ENCODE measurements around the gene CNTN6. TPM values are rescaled to one million over a fixed set of nuclear protein-coding genes. Genes with fewer than 3 reads are reported as not detected.

CNTN6 gene
- total and polyA plus RNA-seq, 2 of the 4 experiments (the other 2 are of a cell fraction), result not detected

DNA sequence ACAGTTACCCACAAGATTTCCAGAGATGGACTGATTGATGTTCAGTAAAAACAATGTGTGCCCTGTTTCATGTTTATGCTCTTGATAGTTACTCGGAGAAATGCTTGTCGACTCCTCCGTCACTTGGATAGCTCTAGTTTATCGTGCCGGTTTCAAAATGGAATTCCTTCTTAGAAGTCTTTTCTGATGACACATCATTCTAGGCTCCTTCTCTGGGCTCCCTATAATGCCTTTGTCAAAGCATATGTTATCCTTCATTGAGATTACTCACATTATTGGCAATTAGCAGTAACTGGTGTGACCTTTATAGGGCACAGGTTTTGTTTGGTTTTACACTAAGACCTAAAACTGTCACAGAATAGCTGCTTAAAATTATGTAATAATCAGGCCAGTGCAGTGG, 201.8 kb downstream of the CNTN6 start:
- Histone ChIP-seq H3K4ac (ENCODE audit: low read depth, low read length) (no peak overlapping the region), H2BK5ac (ENCODE audit: low read depth, low read length, poor library complexity, severe bottlenecking) (no peak overlapping the region), H3K27me3 (ENCODE audit: control insufficient read depth, insufficient read depth, low read length) (no peaks in the 10 kb centered on the region), H4K91ac (ENCODE audit: insufficient read depth, low read depth, low read length) (no peak overlapping the region), H3K9me3 (ENCODE audit: control insufficient read depth, insufficient read depth, low read length) (peaks cover 3% of the 10 kb centered on the region; the same call in 1 of the 2 replicates), H3K18ac (ENCODE audit: low read depth, low read length) (no peak overlapping the region), H3K27ac (ENCODE audit: insufficient read depth, low read length) (no peak overlapping the region), H3K9ac (ENCODE audit: low read depth, low read length) (no peak overlapping the region), H3K79me1 (ENCODE audit: low read depth in 1 of 2, low read length in 2 of 2) (no peaks in the 10 kb centered on the region), H3K56ac (ENCODE audit: extremely low read depth, insufficient read depth, low read length) (no peak overlapping the region), H3K36me3 (ENCODE audit: control insufficient read depth, insufficient read depth, low read length) (no peaks in the 10 kb centered on the region), H4K8ac (ENCODE audit: low read depth in 2 of 2, low read length in 2 of 2) (no peak overlapping the region), H2BK15ac (ENCODE audit: low read depth, low read length) (no peak overlapping the region), H3K4me2 (ENCODE audit: low read depth, low read length) (no peak overlapping the region), H4K20me1 (ENCODE audit: insufficient read depth, low read length) (no peaks in the 10 kb centered on the region), H3K4me3 (ENCODE audit: insufficient read depth, low read depth, low read length) (no peak overlapping the region), H3K23ac (ENCODE audit: low read depth, low read length) (no peak overlapping the region), H2AK9ac (replicated peaks; ENCODE audit: low read depth, low read length, poor library complexity) (no peak overlapping the region), H4K5ac (ENCODE audit: low read depth, low read length) (no peak overlapping the region), H3K4me1 (ENCODE audit: control insufficient read depth, insufficient read depth, low read length) (no peaks in the 10 kb centered on the region), H2BK20ac (ENCODE audit: low read depth, low read length) (no peak overlapping the region), H2AFZ (replicated peaks; ENCODE audit: low read length, poor library complexity) (no peak overlapping the region), H3K9me1 (ENCODE audit: insufficient read depth, low read length) (no peaks in the 10 kb centered on the region), H3K14ac (replicated peaks; ENCODE audit: low read depth, low read length) (no peak overlapping the region), H2AK5ac (ENCODE audit: low read depth, low read length) (no peak overlapping the region), H2BK120ac (ENCODE audit: low read depth, low read length) (no peak overlapping the region)
- no TSS peak for BruUV-seq (replicated peaks)
- intact Hi-C loops (cut with micrococcal nuclease) (no loop called here), in situ Hi-C loops (cut with MboI; ENCODE audit: low sequenced_read_pairs) (no loop called here), dilution Hi-C loops (cut with HindIII; ENCODE audit: low sequenced_read_pairs, unreplicated experiment) (no loop called here)
- ChIA-PET CTCF (no interaction called here), POLR2A (ENCODE audit: unreplicated experiment) (no interaction called here)
- DNase-seq (no peak), ATAC-seq (ENCODE audit: low read depth) (no peak)
- TF ChIP-seq BHLHE40 (IDR thresholded peaks at IDR 0.05; ENCODE audit: low read depth, low read length) (no peak), MAFK (IDR thresholded peaks at IDR 0.05; ENCODE audit: low read depth, low read length) (no peak), POLR2A (IDR thresholded peaks at IDR 0.05; ENCODE audit: low read depth, low read length) (no peak)
- TF ChIP-seq, protein P1, sequence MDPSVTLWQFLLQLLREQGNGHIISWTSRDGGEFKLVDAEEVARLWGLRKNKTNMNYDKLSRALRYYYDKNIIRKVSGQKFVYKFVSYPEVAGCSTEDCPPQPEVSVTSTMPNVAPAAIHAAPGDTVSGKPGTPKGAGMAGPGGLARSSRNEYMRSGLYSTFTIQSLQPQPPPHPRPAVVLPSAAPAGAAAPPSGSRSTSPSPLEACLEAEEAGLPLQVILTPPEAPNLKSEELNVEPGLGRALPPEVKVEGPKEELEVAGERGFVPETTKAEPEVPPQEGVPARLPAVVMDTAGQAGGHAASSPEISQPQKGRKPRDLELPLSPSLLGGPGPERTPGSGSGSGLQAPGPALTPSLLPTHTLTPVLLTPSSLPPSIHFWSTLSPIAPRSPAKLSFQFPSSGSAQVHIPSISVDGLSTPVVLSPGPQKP (IDR thresholded peaks at IDR 0.05; ENCODE audit: borderline replicate concordance, low read depth, low read length), result no peak
- WGBS, 2 experiments (ENCODE audit: extremely low coverage in 2 of 2, insufficient read length in 1 of 2), result no CpG with 5 or more reads among the region's 5 CpGs
